Liver (tissue), 9 donors: ENCODE data around the gene RASGRF1. TPM values are rescaled to one million over a fixed set of nuclear protein-coding genes. Genes with fewer than 3 reads are reported as not detected.

Experiments
- DNase-seq: peaks from one replicate; pipeline ENCODE4 v3.0.0-alpha.2; 2017; ENCODE audit warnings: low spot score
- H3K27ac ChIP-seq, 2 donors: one replicate each; pipeline ENCODE4 v1.7.0; 2013; ENCODE audit warnings: inconsistent platforms in 2 of 2, low read length in 2 of 2, control low read depth in 1 of 2, low read depth in 1 of 2, mild to moderate bottlenecking in 1 of 2
- H3K27me3 ChIP-seq, 4 donors: one replicate each; pipeline versions ENCODE4 v1.6.1 to v1.7.0; 2013; ENCODE audit warnings: low read length in 3 of 4, inconsistent platforms in 1 of 4, mild to moderate bottlenecking in 1 of 4, moderate library complexity in 1 of 4; ENCODE audit not compliant: control insufficient read depth in 4 of 4, insufficient read depth in 4 of 4
- H3K36me3 ChIP-seq, 4 donors: one replicate each; pipeline versions ENCODE4 v1.6.1 to v1.7.0; 2013; ENCODE audit warnings: low read length in 3 of 4, mild to moderate bottlenecking in 3 of 4, low read depth in 1 of 4, moderate library complexity in 1 of 4; ENCODE audit not compliant: control insufficient read depth in 4 of 4, insufficient read depth in 3 of 4
- H3K4me1 ChIP-seq, 4 donors: one replicate each; pipeline versions ENCODE4 v1.6.1 to v1.7.0; 2013; ENCODE audit warnings: low read length in 3 of 4, mild to moderate bottlenecking in 3 of 4, moderate library complexity in 1 of 4; ENCODE audit not compliant: control insufficient read depth in 4 of 4, insufficient read depth in 4 of 4
- H3K4me3 ChIP-seq, 3 donors: one replicate each; pipeline versions ENCODE4 v1.6.1 to v1.7.0; 2013; ENCODE audit warnings: low read length in 3 of 3, control low read depth in 1 of 3, low read depth in 1 of 3, mild to moderate bottlenecking in 1 of 3
- H3K9ac ChIP-seq, 2 donors: one replicate each; pipeline ENCODE4 v1.7.0; 2013; ENCODE audit warnings: low read length in 2 of 2, mild to moderate bottlenecking in 2 of 2, moderate library complexity in 2 of 2, control low read depth in 1 of 2, low read depth in 1 of 2
- H3K9me3 ChIP-seq, 4 donors: one replicate each; pipeline versions ENCODE4 v1.6.1 to v1.7.0; 2013; ENCODE audit warnings: low read length in 3 of 4; ENCODE audit not compliant: control insufficient read depth in 4 of 4
- EGR1 ChIP-seq, 2 donors: IDR thresholded peaks; 2 replicates each; pipeline ENCODE4 v1.6.1; 2016 to 2018; ENCODE audit warnings: antibody characterized with exemption in 2 of 2, low read depth in 2 of 2
- FOXA1 ChIP-seq: IDR thresholded peaks from 2 replicates; pipeline ENCODE4 v1.6.1; 2016; ENCODE audit warnings: antibody characterized with exemption
- FOXA2 ChIP-seq: IDR thresholded peaks from 2 replicates; pipeline ENCODE4 v1.6.1; 2016; ENCODE audit warnings: antibody characterized with exemption
- GABPA ChIP-seq, 2 donors: IDR thresholded peaks in 1 of 2; conservative IDR thresholded peaks in 1 of 2; 2 replicates each; pipeline ENCODE4 v1.6.1; 2016; ENCODE audit warnings: antibody characterized with exemption in 2 of 2, mild to moderate bottlenecking in 1 of 2, moderate library complexity in 1 of 2
- HNF4A ChIP-seq, 2 donors: conservative IDR thresholded peaks; 2 replicates each; pipeline ENCODE4 v1.6.1; 2016; ENCODE audit warnings: antibody characterized with exemption in 2 of 2, mild to moderate bottlenecking in 2 of 2
- HNF4G ChIP-seq: IDR thresholded peaks from 2 replicates; pipeline ENCODE4 v1.6.1; 2016; ENCODE audit warnings: antibody characterized with exemption
- JUND ChIP-seq, 2 donors: IDR thresholded peaks; 2 replicates each; pipeline ENCODE4 v1.6.1; 2016; ENCODE audit warnings: antibody characterized with exemption in 2 of 2
- NR2F2 ChIP-seq: IDR thresholded peaks from 2 replicates; pipeline ENCODE4 v1.6.1; 2016; ENCODE audit warnings: antibody characterized with exemption
- RAD21 ChIP-seq, 2 donors: IDR thresholded peaks; 2 replicates each; pipeline ENCODE4 v1.6.1; 2016; ENCODE audit warnings: antibody characterized with exemption in 2 of 2, mild to moderate bottlenecking in 2 of 2
- RXRA ChIP-seq, 2 donors: IDR thresholded peaks; 2 replicates each; pipeline ENCODE4 v1.6.1; 2017 to 2018; ENCODE audit warnings: antibody characterized with exemption in 2 of 2, mild to moderate bottlenecking in 1 of 2
- SP1 ChIP-seq: IDR thresholded peaks from 2 replicates; pipeline ENCODE4 v1.6.1; 2018; ENCODE audit warnings: antibody characterized with exemption, mild to moderate bottlenecking
- TAF1 ChIP-seq: conservative IDR thresholded peaks from 2 replicates; pipeline ENCODE4 v1.6.1; 2016; ENCODE audit warnings: antibody characterized with exemption, mild to moderate bottlenecking
- YY1 ChIP-seq: IDR thresholded peaks from 2 replicates; pipeline ENCODE4 v1.6.1; 2016; ENCODE audit warnings: antibody characterized with exemption, mild to moderate bottlenecking
- WGBS: extraction: QIAGEN DNeasy Blood & Tissue Kit; methylation state at CpG from one replicate; pipeline ENCODE4 v1.1.7; 2013; 5-methylcytosine and 5-hydroxymethylcytosine counted together
- polyA plus RNA-seq, 2 donors: library from polyadenylated mRNA; stranded (reverse) in 1 of 2; unstranded in 1 of 2; fragments of 200-250 nt in 1 of 2; fragments of >200 nt in 1 of 2; fragmentation: Nextera tagmentation in 1 of 2; extraction: Ambion mirVana in 1 of 2; gene quantifications; one replicate each; pipeline versions ENCODE4 v1.2.1 to v1.2.3, GENCODE V29; 2013 to 2015
- total RNA-seq, 2 donors: library from RNA; depleted of rRNA; stranded (reverse); fragments of >200 nt; gene quantifications; one replicate each; pipeline ENCODE4 v1.2.3, GENCODE V29; 2014
- TF ChIP-seq, protein P1 (sequence below): IDR thresholded peaks from 2 replicates; pipeline ENCODE4 v1.6.1; 2016; ENCODE audit warnings: antibody characterized with exemption, mild to moderate bottlenecking
- TF ChIP-seq, protein P2 (sequence below): fragments of 150-350 bp; IDR thresholded peaks from 2 replicates; pipeline ENCODE4 v1.5.1; 2017; ENCODE audit warnings: improper control_type of control experiment, low read depth, low read length; ENCODE audit not compliant: missing input control
- TF ChIP-seq, protein P3 (sequence below): IDR thresholded peaks from 2 replicates; pipeline ENCODE4 v1.6.1; 2016; ENCODE audit warnings: antibody characterized with exemption
- TF ChIP-seq, protein P4 (sequence below): IDR thresholded peaks from 2 replicates; pipeline ENCODE4 v1.6.1; 2016; ENCODE audit warnings: antibody characterized with exemption
- TF ChIP-seq, protein P5 (sequence below): IDR thresholded peaks from 2 replicates; pipeline ENCODE4 v1.6.1; 2016; ENCODE audit warnings: antibody characterized with exemption
- donor health status: healthy.
- donor health status: healthy.
- donor health status: healthy.
- donor health status: healthy.
- donor health status: healthy.

RASGRF1 gene
- total and polyA plus RNA-seq, 4 donors, result 0.28 TPM; not detected in 3

DNA sequence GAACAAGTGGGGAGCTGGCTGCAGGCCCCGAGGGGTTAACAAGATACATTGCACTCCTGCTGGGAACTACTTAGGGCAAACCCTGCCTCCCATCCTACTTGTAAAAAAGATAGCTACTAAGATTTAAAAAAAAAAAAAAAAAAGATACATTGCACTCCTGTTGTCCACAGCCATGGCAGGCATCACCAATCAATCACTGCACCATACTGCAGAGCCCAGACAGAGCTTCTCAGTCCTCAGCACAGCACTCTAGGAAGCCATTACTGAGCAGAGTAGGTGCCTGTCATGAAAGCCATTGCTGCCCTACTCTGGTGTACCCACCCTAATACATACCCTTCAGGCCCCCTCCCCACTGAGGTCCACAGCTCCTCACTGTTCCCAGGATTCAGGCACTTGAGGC is 64.8 kb downstream of the RASGRF1 start:
- H3K36me3 ChIP-seq, result no peaks in the 10 kb centered on the region
- 94% methylated on average over 1 of the region's 1 CpG for WGBS
- H3K27me3 ChIP-seq, result no peaks in the 10 kb centered on the region
- H3K4me3 ChIP-seq, result no peak overlapping the region
- no peaks in the 10 kb centered on the region for H3K4me1 ChIP-seq
- DNase-seq, result no peak
- no peaks in the 10 kb centered on the region for H3K9me3 ChIP-seq
- H3K9ac ChIP-seq, result no peak overlapping the region
- H3K27ac ChIP-seq, result no peak overlapping the region
- TF ChIP-seq TAF1 (no peak), HNF4A (conservative IDR thresholded peaks at IDR 0.05) (no peak), SP1 (no peak), RXRA (IDR thresholded peaks at IDR 0.05) (no peak), JUND (IDR thresholded peaks at IDR 0.05) (no peak), NR2F2 (no peak), YY1 (no peak), FOXA1 (no peak), FOXA2 (no peak), RAD21 (IDR thresholded peaks at IDR 0.05) (no peak), HNF4G (no peak), EGR1 (IDR thresholded peaks at IDR 0.05; ENCODE audit: low read depth in 2 of 2) (no peak), GABPA (IDR thresholded peaks at IDR 0.05 in 1 of 2, conservative IDR thresholded peaks at IDR 0.05 in 1 of 2) (no peak)
- TF ChIP-seq, protein P1, sequence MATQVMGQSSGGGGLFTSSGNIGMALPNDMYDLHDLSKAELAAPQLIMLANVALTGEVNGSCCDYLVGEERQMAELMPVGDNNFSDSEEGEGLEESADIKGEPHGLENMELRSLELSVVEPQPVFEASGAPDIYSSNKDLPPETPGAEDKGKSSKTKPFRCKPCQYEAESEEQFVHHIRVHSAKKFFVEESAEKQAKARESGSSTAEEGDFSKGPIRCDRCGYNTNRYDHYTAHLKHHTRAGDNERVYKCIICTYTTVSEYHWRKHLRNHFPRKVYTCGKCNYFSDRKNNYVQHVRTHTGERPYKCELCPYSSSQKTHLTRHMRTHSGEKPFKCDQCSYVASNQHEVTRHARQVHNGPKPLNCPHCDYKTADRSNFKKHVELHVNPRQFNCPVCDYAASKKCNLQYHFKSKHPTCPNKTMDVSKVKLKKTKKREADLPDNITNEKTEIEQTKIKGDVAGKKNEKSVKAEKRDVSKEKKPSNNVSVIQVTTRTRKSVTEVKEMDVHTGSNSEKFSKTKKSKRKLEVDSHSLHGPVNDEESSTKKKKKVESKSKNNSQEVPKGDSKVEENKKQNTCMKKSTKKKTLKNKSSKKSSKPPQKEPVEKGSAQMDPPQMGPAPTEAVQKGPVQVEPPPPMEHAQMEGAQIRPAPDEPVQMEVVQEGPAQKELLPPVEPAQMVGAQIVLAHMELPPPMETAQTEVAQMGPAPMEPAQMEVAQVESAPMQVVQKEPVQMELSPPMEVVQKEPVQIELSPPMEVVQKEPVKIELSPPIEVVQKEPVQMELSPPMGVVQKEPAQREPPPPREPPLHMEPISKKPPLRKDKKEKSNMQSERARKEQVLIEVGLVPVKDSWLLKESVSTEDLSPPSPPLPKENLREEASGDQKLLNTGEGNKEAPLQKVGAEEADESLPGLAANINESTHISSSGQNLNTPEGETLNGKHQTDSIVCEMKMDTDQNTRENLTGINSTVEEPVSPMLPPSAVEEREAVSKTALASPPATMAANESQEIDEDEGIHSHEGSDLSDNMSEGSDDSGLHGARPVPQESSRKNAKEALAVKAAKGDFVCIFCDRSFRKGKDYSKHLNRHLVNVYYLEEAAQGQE, result no peak
- TF ChIP-seq, protein P2, sequence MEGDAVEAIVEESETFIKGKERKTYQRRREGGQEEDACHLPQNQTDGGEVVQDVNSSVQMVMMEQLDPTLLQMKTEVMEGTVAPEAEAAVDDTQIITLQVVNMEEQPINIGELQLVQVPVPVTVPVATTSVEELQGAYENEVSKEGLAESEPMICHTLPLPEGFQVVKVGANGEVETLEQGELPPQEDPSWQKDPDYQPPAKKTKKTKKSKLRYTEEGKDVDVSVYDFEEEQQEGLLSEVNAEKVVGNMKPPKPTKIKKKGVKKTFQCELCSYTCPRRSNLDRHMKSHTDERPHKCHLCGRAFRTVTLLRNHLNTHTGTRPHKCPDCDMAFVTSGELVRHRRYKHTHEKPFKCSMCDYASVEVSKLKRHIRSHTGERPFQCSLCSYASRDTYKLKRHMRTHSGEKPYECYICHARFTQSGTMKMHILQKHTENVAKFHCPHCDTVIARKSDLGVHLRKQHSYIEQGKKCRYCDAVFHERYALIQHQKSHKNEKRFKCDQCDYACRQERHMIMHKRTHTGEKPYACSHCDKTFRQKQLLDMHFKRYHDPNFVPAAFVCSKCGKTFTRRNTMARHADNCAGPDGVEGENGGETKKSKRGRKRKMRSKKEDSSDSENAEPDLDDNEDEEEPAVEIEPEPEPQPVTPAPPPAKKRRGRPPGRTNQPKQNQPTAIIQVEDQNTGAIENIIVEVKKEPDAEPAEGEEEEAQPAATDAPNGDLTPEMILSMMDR, result no peak
- TF ChIP-seq, protein P3, sequence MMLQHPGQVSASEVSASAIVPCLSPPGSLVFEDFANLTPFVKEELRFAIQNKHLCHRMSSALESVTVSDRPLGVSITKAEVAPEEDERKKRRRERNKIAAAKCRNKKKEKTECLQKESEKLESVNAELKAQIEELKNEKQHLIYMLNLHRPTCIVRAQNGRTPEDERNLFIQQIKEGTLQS, result no peak
- TF ChIP-seq, protein P4, sequence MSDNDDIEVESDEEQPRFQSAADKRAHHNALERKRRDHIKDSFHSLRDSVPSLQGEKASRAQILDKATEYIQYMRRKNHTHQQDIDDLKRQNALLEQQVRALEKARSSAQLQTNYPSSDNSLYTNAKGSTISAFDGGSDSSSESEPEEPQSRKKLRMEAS, result no peak
- TF ChIP-seq, protein P5, sequence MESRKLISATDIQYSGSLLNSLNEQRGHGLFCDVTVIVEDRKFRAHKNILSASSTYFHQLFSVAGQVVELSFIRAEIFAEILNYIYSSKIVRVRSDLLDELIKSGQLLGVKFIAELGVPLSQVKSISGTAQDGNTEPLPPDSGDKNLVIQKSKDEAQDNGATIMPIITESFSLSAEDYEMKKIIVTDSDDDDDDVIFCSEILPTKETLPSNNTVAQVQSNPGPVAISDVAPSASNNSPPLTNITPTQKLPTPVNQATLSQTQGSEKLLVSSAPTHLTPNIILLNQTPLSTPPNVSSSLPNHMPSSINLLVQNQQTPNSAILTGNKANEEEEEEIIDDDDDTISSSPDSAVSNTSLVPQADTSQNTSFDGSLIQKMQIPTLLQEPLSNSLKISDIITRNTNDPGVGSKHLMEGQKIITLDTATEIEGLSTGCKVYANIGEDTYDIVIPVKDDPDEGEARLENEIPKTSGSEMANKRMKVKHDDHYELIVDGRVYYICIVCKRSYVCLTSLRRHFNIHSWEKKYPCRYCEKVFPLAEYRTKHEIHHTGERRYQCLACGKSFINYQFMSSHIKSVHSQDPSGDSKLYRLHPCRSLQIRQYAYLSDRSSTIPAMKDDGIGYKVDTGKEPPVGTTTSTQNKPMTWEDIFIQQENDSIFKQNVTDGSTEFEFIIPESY, result no peak
